ENCODE data around the gene SLC25A25. TPM values are rescaled to one million over a fixed set of nuclear protein-coding genes. Genes with fewer than 3 reads are reported as not detected.

SLC25A25 gene
- total RNA-seq, 2 experiments from 2014 or later, result 21.2 to 21.8 TPM

GRCh38 chr9:128139621-128140020, 71.6 kb downstream of the SLC25A25 start:
- POLR2A ChIA-PET, result no interaction called here
- peaks cover 9% of the 10 kb centered on the region for H3K27me3 Mint-ChIP-seq
- DNase-seq, result no peak
- no peak for ATAC-seq (ENCODE audit: low read depth)
- no peak overlapping the region for H3K27ac Mint-ChIP-seq
- H3K4me3 Mint-ChIP-seq, result no peak overlapping the region
- H3K9me3 Mint-ChIP-seq, result peaks cover 1% of the 10 kb centered on the region
- H3K4me1 Mint-ChIP-seq, result peaks cover 14% of the 10 kb centered on the region
- peaks cover 2% of the 10 kb centered on the region for H3K36me3 Mint-ChIP-seq

- DNase-seq, result no peak
- no peak for ATAC-seq (ENCODE audit: low read depth)
- H3K4me1 Mint-ChIP-seq, result peaks cover 9% of the 10 kb centered on the region
- H3K27ac Mint-ChIP-seq, result peak overlapping the region; percentile 93
- POLR2A ChIA-PET, result interaction anchor here (0.7 to 2.2 kb wide), 4 partner anchors 14 to 20 kb away, joined by 3 to 7 read pairs (median 4); partner anchors contain the start of genes BBLN and PTGES2
- no peaks in the 10 kb centered on the region for H3K27me3 Mint-ChIP-seq
- peaks cover 1% of the 10 kb centered on the region for H3K9me3 Mint-ChIP-seq
- peaks cover 2% of the 10 kb centered on the region for H3K36me3 Mint-ChIP-seq
- no peak overlapping the region for H3K4me3 Mint-ChIP-seq
Observed at GRCh38 chr9:128141604-128142003, 73.6 kb downstream of the SLC25A25 start.

- Mint-ChIP-seq H3K4me1 (peaks cover 9% of the 10 kb centered on the region), H3K4me3 (peak overlapping the region; percentile 77), H3K27me3 (no peaks in the 10 kb centered on the region), H3K9me3 (peaks cover 1% of the 10 kb centered on the region), H3K36me3 (peaks cover 2% of the 10 kb centered on the region), H3K27ac (peak overlapping the region; percentile 93)
- POLR2A ChIA-PET, result interaction anchor here (0.7 to 2.2 kb wide), 5 partner anchors 14 to 1462 kb away, joined by 3 to 7 read pairs (median 4); partner anchors contain the start of genes BBLN and PTGES2
- ATAC-seq (ENCODE audit: low read depth) (peak; percentile 100), DNase-seq (no peak)
Observed at GRCh38 chr9:128142061-128142460, 74.0 kb downstream of the SLC25A25 start.

GRCh38 chr9:128142596-128142995, 74.6 kb downstream of the SLC25A25 start:
- Mint-ChIP-seq H3K9me3 (peaks cover 1% of the 10 kb centered on the region), H3K27ac (peak overlapping the region; percentile 93), H3K4me1 (peaks cover 9% of the 10 kb centered on the region), H3K36me3 (peaks cover 2% of the 10 kb centered on the region), H3K27me3 (no peaks in the 10 kb centered on the region), H3K4me3 (no peak overlapping the region)
- DNase-seq, result no peak
- no peak for ATAC-seq (ENCODE audit: low read depth)
- POLR2A ChIA-PET, result interaction anchor here (0.6 to 2.2 kb wide), 4 partner anchors 15 to 1462 kb away, joined by 3 to 7 read pairs (median 4); partner anchors contain the start of genes BBLN and PTGES2

- H3K36me3 Mint-ChIP-seq, result peaks cover 2% of the 10 kb centered on the region
- no peaks in the 10 kb centered on the region for H3K27me3 Mint-ChIP-seq
- peaks cover 9% of the 10 kb centered on the region for H3K4me1 Mint-ChIP-seq
- peaks cover 1% of the 10 kb centered on the region for H3K9me3 Mint-ChIP-seq
- DNase-seq, result no peak
- no peak for ATAC-seq (ENCODE audit: low read depth)
- peak overlapping the region; percentile 79 for H3K27ac Mint-ChIP-seq
- no peak overlapping the region for H3K4me3 Mint-ChIP-seq
- POLR2A ChIA-PET, result interaction anchor here (0.6 to 2.2 kb wide), 2 partner anchors 16 to 349 kb away, joined by 4 to 7 read pairs; partner anchors contain the start of gene BBLN
Observed at GRCh38 chr9:128143525-128144238, 75.7 kb downstream of the SLC25A25 start.

- ATAC-seq (ENCODE audit: low read depth), result no peak
- DNase-seq, result no peak
- Mint-ChIP-seq H3K4me1 (peaks cover 9% of the 10 kb centered on the region), H3K4me3 (no peak overlapping the region), H3K36me3 (peaks cover 2% of the 10 kb centered on the region), H3K27ac (no peak overlapping the region), H3K9me3 (peaks cover 1% of the 10 kb centered on the region), H3K27me3 (no peaks in the 10 kb centered on the region)
- POLR2A ChIA-PET, result interaction anchor here (0.6 kb wide), 1 partner anchor 350 kb away, joined by 4 read pairs; no protein-coding TSS in a partner anchor
Observed at GRCh38 chr9:128144239-128145181, 76.5 kb downstream of the SLC25A25 start.

- DNase-seq, result no peak
- Mint-ChIP-seq H3K36me3 (peaks cover 2% of the 10 kb centered on the region), H3K27me3 (no peaks in the 10 kb centered on the region), H3K4me3 (no peak overlapping the region), H3K4me1 (peaks cover 12% of the 10 kb centered on the region), H3K27ac (no peak overlapping the region), H3K9me3 (peaks cover 1% of the 10 kb centered on the region)
- no peak for ATAC-seq (ENCODE audit: low read depth)
- POLR2A ChIA-PET, result no interaction called here
Observed at GRCh38 chr9:128145536-128145935, 77.5 kb downstream of the SLC25A25 start.

- POLR2A ChIA-PET, result no interaction called here
- no peak for DNase-seq
- Mint-ChIP-seq H3K9me3 (peaks cover 1% of the 10 kb centered on the region), H3K4me1 (peaks cover 12% of the 10 kb centered on the region), H3K4me3 (no peak overlapping the region), H3K36me3 (peaks cover 2% of the 10 kb centered on the region), H3K27ac (no peak overlapping the region), H3K27me3 (no peaks in the 10 kb centered on the region)
- ATAC-seq (ENCODE audit: low read depth), result no peak
Observed at GRCh38 chr9:128145951-128146351, 77.9 kb downstream of the SLC25A25 start.

- H3K27ac Mint-ChIP-seq, result no peak overlapping the region
- POLR2A ChIA-PET, result no interaction called here
- H3K4me1 Mint-ChIP-seq, result peaks cover 12% of the 10 kb centered on the region
- H3K36me3 Mint-ChIP-seq, result peaks cover 2% of the 10 kb centered on the region
- ATAC-seq (ENCODE audit: low read depth) (no peak), DNase-seq (no peak)
- H3K4me3 Mint-ChIP-seq, result no peak overlapping the region
- H3K9me3 Mint-ChIP-seq, result peaks cover 1% of the 10 kb centered on the region
- no peaks in the 10 kb centered on the region for H3K27me3 Mint-ChIP-seq
Observed at GRCh38 chr9:128146591-128147120, 78.6 kb downstream of the SLC25A25 start.

GRCh38 chr9:128148509-128149000, 80.5 kb downstream of the SLC25A25 start:
- ATAC-seq (ENCODE audit: low read depth) (no peak), DNase-seq (no peak)
- POLR2A ChIA-PET, result no interaction called here
- Mint-ChIP-seq H3K27ac (no peak overlapping the region), H3K36me3 (no peaks in the 10 kb centered on the region), H3K4me1 (peaks cover 3% of the 10 kb centered on the region), H3K27me3 (no peaks in the 10 kb centered on the region), H3K4me3 (no peak overlapping the region), H3K9me3 (no peaks in the 10 kb centered on the region)

- Mint-ChIP-seq H3K4me1 (peaks cover 3% of the 10 kb centered on the region), H3K27ac (peak within 1 kb of the TSS; percentile 34)
- POLR2A ChIA-PET, result no interaction called here
Observed at GRCh38 chr9:128149001-128149701, 81.1 kb downstream of the SLC25A25 start, which contains the start of gene LCN2. LCN2 (plus strand) TSS chr9:128149453; CDS start chr9:128149526, 73 bp downstream.

GRCh38 chr9:128149951-128150593, 82.0 kb downstream of the SLC25A25 start:
- POLR2A ChIA-PET, result no interaction called here

More at GRCh38 chr9:128149001-128149701, 81.1 kb downstream of the SLC25A25 start, which contains the start of gene LCN2:
- Mint-ChIP-seq H3K9me3 (no peaks in the 10 kb centered on the region), H3K4me3 (no peak within 1 kb of the TSS), H3K27me3 (no peaks in the 10 kb centered on the region), H3K36me3 (no peaks in the 10 kb centered on the region)
- ATAC-seq (ENCODE audit: low read depth), result no peak
- DNase-seq, result no peak

More at GRCh38 chr9:128149951-128150593, 82.0 kb downstream of the SLC25A25 start:
- no peaks in the 10 kb centered on the region for H3K27me3 Mint-ChIP-seq
- peaks cover 3% of the 10 kb centered on the region for H3K4me1 Mint-ChIP-seq
- DNase-seq, result no peak
- no peak for ATAC-seq (ENCODE audit: low read depth)
- no peaks in the 10 kb centered on the region for H3K9me3 Mint-ChIP-seq
- H3K27ac Mint-ChIP-seq, result peak overlapping the region; percentile 34
- H3K4me3 Mint-ChIP-seq, result no peak overlapping the region
- H3K36me3 Mint-ChIP-seq, result no peaks in the 10 kb centered on the region
